ENCODE results near the gene JMJD8. TPM values are rescaled to one million over a fixed set of nuclear protein-coding genes. Genes with fewer than 3 reads are reported as not detected.

JMJD8 gene
- total RNA-seq, 1 donor from 2014 or later = 64.5 TPM

- peaks cover 8% of the 10 kb centered on the region for H3K4me1 Mint-ChIP-seq
- no peak overlapping the region for H3K27ac Mint-ChIP-seq (ENCODE audit: unreplicated experiment)
Measured at GRCh38 chr16:671353-672131, 12.6 kb downstream of the JMJD8 start.

DNA sequence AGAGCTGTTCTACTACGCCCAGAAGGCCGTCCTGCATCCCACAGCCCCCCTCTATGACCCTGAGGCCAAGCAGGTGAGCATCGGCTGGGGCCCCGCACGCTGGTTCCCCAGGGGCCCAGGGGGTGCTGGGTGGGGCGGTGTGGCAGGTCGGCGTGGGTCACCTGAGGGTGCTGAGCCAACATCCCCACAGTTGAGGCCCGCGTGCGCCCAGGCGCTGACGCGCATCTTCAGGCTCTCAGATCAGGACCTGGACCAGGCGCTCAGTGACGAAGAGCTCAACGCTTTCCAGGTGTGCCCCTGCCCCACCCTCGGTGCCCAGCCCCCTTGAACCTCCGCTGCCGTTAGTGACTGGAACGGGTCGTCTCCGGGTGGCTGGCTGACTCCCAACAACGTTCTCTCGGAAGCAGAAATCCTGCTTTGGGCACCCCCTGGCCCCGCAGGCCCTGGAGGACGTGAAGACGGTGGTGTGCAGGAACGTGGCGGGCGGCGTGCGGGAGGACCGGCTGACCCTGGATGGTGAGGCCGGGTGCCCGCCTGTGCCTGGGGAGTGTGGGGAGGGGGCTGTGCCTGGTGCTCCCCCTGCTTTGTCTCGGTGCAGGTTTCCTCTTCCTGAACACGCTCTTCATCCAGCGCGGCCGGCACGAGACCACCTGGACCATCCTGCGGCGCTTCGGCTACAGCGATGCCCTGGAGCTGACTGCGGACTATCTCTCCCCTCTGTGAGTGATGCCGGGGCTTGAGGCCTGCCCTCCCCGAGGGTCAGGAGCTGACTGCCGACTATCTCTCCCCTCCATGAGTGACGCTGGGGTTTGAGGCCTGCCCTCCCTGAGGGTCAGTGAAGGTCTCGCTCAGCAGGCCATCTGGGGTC lies 13.4 kb downstream of the JMJD8 start:
- no peak for DNase-seq (ENCODE audit: low read depth, low spot score)
- peaks cover 8% of the 10 kb centered on the region for H3K27me3 Mint-ChIP-seq (ENCODE audit: low read depth)
- no peak for TF ChIP-seq CTCF (conservative IDR thresholded peaks at IDR 0.05)
- H3K36me3 Mint-ChIP-seq (ENCODE audit: low read depth) = no peaks in the 10 kb centered on the region
- H3K4me1 Mint-ChIP-seq = peaks cover 8% of the 10 kb centered on the region
- peak overlapping the region; percentile 84 for H3K4me3 Mint-ChIP-seq
- H3K27ac Mint-ChIP-seq (ENCODE audit: unreplicated experiment) = no peak overlapping the region
- H3K9me3 Mint-ChIP-seq = no peaks in the 10 kb centered on the region

More at GRCh38 chr16:671353-672131, 12.6 kb downstream of the JMJD8 start:
- no peaks in the 10 kb centered on the region for H3K36me3 Mint-ChIP-seq (ENCODE audit: low read depth)
- no peak for DNase-seq (ENCODE audit: low read depth, low spot score)
- TF ChIP-seq CTCF (conservative IDR thresholded peaks at IDR 0.05) = no peak
- H3K9me3 Mint-ChIP-seq = no peaks in the 10 kb centered on the region
- H3K27me3 Mint-ChIP-seq (ENCODE audit: low read depth) = peaks cover 9% of the 10 kb centered on the region
- H3K4me3 Mint-ChIP-seq = no peak overlapping the region

DNA sequence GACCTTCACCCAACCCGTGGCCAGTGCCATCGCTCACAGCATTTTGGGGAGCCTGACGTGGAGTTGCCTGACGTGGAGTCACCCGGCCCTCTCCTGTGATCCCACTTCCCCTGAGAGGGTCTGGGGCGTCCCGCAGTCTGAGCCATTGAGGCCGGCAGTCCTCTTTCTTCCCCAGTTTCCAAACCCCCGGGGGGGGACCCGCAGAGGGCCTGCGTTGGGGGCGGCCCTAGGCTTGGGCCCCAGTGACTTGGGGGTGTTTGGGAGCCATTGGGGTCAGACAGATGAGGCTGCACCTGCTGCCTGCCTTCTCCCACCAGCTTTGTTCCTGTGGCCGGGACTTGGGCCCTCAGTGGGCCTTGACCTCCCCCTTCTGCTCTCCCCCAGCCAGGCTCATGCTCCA lies 14.5 kb downstream of the JMJD8 start:
- Mint-ChIP-seq H3K4me1 (peaks cover 4% of the 10 kb centered on the region), H3K27ac (ENCODE audit: unreplicated experiment) (no peak overlapping the region), H3K27me3 (ENCODE audit: low read depth) (peaks cover under 1% of the 10 kb centered on the region), H3K4me3 (peak overlapping the region; percentile 84), H3K9me3 (no peaks in the 10 kb centered on the region), H3K36me3 (ENCODE audit: low read depth) (no peaks in the 10 kb centered on the region)
- TF ChIP-seq CTCF (conservative IDR thresholded peaks at IDR 0.05) = no peak
- no peak for DNase-seq (ENCODE audit: low read depth, low spot score)

GRCh38 chr16:668519-669171 lies 15.5 kb downstream of the JMJD8 start:
- no peaks in the 10 kb centered on the region for H3K9me3 Mint-ChIP-seq
- H3K4me3 Mint-ChIP-seq = peak overlapping the region; percentile 84
- no peak for TF ChIP-seq CTCF (conservative IDR thresholded peaks at IDR 0.05)
- H3K36me3 Mint-ChIP-seq (ENCODE audit: low read depth) = no peaks in the 10 kb centered on the region
- H3K27me3 Mint-ChIP-seq (ENCODE audit: low read depth) = no peaks in the 10 kb centered on the region
- H3K27ac Mint-ChIP-seq (ENCODE audit: unreplicated experiment) = no peak overlapping the region
- peaks cover 4% of the 10 kb centered on the region for H3K4me1 Mint-ChIP-seq
- no peak for DNase-seq (ENCODE audit: low read depth, low spot score)

DNA sequence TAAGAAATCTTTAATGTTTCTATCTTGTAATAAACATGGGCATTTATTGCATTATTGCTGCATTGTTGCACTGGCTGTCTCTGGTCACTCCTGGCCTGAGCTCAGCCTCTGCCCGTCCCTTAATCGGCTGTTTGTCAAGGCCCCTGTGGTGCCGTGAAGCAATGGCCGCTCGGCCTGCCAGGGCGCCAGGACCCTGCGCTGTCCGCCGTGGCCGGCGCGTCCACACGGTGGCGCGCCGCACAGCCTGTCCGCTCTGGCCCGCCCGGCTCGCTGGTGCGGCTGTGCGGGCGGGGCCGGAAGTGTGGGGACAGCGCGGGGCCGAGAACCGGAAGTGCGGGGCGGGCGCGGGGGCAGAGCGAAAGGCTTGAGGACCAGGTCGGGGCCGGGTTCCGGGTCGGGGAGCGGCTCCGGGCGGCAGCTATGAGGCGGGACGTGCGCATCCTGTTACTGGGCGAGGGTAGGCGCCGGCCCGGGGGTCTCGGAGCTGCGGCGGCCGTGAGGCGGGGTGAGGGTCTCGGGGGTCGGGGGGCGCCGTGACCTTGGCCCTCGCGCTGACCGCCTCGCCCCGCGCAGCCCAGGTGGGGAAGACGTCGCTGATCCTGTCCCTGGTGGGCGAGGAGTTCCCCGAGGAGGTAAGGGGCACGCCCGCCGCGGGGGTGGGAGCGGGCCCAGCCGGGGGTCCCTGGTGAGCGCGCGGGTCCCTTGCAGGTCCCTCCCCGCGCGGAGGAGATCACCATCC lies 16.2 kb downstream of the JMJD8 start, which contains the start of gene RHOT2:
Gene RHOT2, plus strand, starts transcription at position 353 of the 739 bp plus-strand sequence. Its CDS starts 68 bp downstream, at position 421.
- TF ChIP-seq CTCF (conservative IDR thresholded peaks at IDR 0.05) = peak; percentile 84
- peaks cover 4% of the 10 kb centered on the region for H3K4me1 Mint-ChIP-seq
- H3K36me3 Mint-ChIP-seq (ENCODE audit: low read depth) = no peaks in the 10 kb centered on the region
- peak; percentile 90 for DNase-seq (ENCODE audit: low read depth, low spot score)
- no peaks in the 10 kb centered on the region for H3K9me3 Mint-ChIP-seq
- peak within 1 kb of the TSS; percentile 95 for H3K27ac Mint-ChIP-seq (ENCODE audit: unreplicated experiment)
- no peaks in the 10 kb centered on the region for H3K27me3 Mint-ChIP-seq (ENCODE audit: low read depth)
- peak within 1 kb of the TSS; percentile 84 for H3K4me3 Mint-ChIP-seq

Measured in neural crest cell (in vitro differentiated cells).